Adipocyte (in vitro differentiated cells): ENCODE measurements around the gene TXN2.
"Not testable (repeated sequence)": the region's sequence is repeated elsewhere in the genome, so short reads cannot be mapped to it uniquely, and the experiment has no call there.

Source experiments
- DNase-seq: peaks from one replicate; pipeline ENCODE4 v3.0.0-alpha.2; 2015; ENCODE audit warnings: low read depth
- H3K27me3 ChIP-seq: replicated peaks from 2 replicates; pipeline ENCODE4 v1.7.0; 2013; ENCODE audit warnings: mild to moderate bottlenecking, low read length, moderate library complexity; ENCODE audit not compliant: control insufficient read depth, insufficient read depth
- H3K36me3 ChIP-seq: 2 replicates; pipeline ENCODE4 v1.7.0; 2013; ENCODE audit warnings: low read length, mild to moderate bottlenecking, moderate library complexity; ENCODE audit not compliant: control insufficient read depth, insufficient read depth, severe bottlenecking
- H3K4me1 ChIP-seq: 2 replicates; pipeline ENCODE4 v1.7.0; 2013; ENCODE audit warnings: mild to moderate bottlenecking, low read length, moderate library complexity; ENCODE audit not compliant: control insufficient read depth, insufficient read depth
- H3K4me3 ChIP-seq: 2 replicates; pipeline ENCODE4 v1.7.0; 2013; ENCODE audit warnings: mild to moderate bottlenecking, low read length, moderate library complexity
- H3K9ac ChIP-seq: 2 replicates; pipeline ENCODE4 v1.7.0; 2013; ENCODE audit warnings: mild to moderate bottlenecking, low read length, moderate library complexity
- H3K9me3 ChIP-seq: 2 replicates; pipeline ENCODE4 v1.7.0; 2013; ENCODE audit warnings: mild to moderate bottlenecking, low read length, moderate library complexity; ENCODE audit not compliant: control insufficient read depth

TXN2 gene

DNA sequence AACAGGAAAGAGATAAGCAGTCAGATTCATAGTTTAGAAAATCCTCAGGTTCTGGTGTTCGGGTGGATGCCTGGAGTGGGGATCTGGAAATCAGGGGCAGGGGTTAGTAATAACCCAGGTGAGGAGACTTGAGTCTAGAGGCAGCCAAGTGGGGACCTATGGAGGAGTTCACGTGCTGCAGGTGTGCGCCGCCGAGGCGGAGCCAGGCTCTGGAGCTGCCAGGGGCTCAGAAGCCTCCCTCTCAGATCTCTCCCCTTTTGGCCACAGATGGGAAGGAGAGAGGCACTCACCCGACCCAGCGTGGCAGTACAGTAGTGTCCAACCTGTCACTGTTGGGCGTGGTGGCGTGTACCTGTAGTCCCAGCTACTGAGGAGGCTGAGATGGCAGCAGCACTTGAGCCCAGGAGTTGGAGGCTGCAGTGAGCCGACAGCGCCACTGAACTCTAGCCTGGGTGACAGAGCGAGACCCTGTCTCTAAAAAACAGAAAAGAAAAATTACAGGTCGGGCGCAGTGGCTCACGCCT, 27.5 kb downstream of the TXN2 start:
- peaks cover 20% of the 10 kb centered on the region for H3K4me1 ChIP-seq
- DNase-seq, result no peak
- H3K9me3 ChIP-seq, result no peaks in the 10 kb centered on the region
- H3K27me3 ChIP-seq, result no peaks in the 10 kb centered on the region
- no peak overlapping the region for H3K4me3 ChIP-seq
- no peaks in the 10 kb centered on the region for H3K36me3 ChIP-seq
- no peak overlapping the region for H3K9ac ChIP-seq

DNA sequence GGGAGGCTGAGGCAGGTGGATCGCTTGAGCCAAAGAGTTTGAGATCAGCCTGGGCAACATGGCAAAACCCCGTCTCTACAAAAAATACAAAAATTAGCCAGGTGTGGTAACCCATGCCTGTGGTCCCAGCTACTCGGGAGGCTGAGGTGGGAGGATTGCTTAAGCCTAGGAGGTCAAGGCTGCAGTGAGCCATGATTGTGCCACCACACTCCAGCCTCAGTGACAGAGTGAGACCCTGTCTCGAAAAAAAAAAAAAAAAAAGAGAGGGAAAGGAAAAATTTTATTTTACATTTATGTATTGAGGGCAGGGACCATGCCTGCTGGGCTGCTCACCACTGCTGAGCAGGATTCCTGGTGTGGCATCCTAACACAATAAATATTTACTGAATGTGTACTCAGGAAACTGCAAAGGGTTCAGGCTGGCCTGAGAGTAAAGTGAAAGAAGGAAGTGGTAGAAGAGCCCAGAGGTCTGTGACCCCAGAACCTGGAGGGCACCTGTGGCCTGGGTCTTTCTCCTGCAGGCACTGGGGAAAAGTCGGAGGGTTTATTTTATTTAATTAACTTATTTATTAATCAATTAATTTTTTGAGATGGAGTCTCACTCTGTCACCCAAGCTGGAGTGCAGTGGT, 28.3 kb downstream of the TXN2 start:
- H3K4me3 ChIP-seq, H3K27me3 ChIP-seq, H3K9me3 ChIP-seq, H3K9ac ChIP-seq, DNase-seq, H3K36me3 ChIP-seq: not testable (repeated sequence)
- peaks cover 16% of the 10 kb centered on the region for H3K4me1 ChIP-seq

DNA sequence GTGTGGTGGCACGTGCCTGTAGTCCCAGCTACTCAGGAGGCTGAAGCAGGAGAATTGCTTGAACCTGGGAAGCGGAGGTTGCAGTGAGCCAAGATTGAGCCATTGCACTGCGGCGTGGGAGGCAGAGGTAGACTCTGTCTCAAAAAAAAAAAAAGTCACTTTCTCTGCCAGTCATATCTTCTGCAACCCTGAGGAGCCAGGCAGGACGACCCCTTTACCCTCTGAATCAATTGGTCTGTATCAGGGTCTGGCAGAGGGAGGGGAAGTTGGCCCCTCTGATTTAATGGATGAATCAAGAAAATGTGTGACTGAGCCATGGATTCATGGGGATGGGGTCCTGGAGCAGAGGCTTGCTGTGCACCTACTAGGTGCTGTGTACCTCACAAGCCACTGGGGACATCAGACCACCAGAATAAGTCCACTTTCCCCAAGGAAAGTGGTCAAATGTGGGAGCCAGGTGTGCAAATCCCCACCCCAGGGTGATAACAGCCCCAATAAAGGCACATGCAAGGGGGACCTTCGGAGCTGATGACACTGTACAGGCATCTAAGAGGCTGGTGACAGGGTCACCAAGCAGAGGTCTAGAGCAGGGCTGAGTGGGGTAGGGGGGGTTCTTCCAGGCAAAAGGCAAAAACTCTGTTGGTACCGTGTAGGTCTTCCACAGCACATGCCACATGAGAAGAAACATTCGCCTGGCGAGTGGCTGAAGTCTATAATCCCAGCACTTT, 29.0 kb downstream of the TXN2 start:
- Histone ChIP-seq H3K36me3 (no peaks in the 10 kb centered on the region), H3K9ac (no peak overlapping the region), H3K4me1 (peaks cover 9% of the 10 kb centered on the region), H3K27me3 (no peaks in the 10 kb centered on the region), H3K4me3 (no peak overlapping the region), H3K9me3 (no peaks in the 10 kb centered on the region)
- no peak for DNase-seq

DNA sequence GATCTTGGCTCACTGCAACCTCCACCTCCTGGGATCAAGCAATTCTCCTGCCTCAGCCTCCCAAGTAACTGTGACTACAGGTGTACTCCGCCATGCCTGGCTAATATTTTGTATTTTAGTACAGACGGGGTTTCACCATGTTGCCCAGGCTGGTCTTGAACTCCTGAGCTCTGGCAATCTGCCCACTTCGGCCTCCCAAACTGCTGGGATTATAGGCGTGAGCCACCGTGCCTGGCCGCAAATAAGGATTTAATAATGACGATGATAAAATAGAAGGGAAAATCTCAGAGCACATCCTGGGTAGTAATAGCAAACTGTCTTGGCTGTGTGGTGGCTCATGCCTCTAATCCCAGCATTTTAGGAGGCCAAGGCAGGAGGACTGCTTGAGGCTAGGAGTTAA, 30.5 kb downstream of the TXN2 start:
- not testable (repeated sequence) for H3K36me3 ChIP-seq, H3K4me3 ChIP-seq, H3K9ac ChIP-seq, H3K9me3 ChIP-seq, H3K27me3 ChIP-seq, H3K4me1 ChIP-seq, DNase-seq

DNA sequence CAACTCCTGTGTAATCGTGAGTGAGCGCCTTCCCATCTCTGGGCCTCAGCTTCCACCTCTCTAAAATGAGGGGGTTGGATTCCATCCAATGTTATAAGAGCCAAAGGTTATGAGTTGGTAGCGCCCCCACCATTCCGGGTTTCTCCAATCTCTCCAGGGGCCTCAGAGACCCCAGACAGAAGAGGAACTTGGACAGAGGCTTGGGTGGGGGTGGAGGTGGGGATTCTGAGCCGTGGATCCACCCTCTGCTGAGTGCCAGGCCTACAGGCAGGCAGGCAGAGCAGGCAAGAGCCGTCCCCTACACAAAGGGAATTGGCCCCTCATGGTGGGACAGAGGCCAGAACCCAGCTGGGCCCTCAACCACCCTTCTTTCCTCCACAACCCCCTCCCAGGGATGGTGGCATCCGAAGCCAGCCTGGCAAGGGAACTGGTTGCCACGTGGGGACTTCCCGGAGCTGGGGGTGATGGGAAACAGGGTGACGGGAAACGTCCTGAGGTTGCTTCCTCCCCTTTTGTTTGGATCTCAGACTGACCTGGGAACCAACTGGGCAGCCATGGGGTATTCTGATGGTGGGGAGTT, 31.8 kb downstream of the TXN2 start:
- Histone ChIP-seq H3K4me3 (no peak overlapping the region), H3K27me3 (no peaks in the 10 kb centered on the region), H3K36me3 (no peaks in the 10 kb centered on the region), H3K9me3 (no peaks in the 10 kb centered on the region), H3K9ac (no peak overlapping the region), H3K4me1 (peaks cover 19% of the 10 kb centered on the region)
- DNase-seq, result no peak

DNA sequence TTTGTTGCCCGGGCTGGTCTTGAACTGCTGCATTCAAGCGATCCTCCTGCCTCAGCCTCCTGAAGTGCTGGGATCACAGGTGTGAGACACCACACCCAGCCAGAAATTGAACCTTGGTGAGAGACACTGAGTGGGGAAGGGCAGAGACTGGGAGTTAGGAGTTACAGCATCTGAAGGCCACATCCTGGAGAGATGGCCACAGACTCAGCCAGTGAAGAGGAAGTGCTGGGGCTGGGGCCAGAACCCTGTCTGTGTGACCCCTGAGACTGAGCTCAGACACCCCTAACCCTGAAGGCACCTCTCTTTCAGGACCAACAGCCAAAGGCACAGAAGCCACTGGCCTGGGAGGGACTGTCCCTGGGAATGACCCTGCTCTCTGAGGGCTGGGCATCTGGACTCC, 33.8 kb downstream of the TXN2 start:
- H3K36me3 ChIP-seq, result no peaks in the 10 kb centered on the region
- no peak overlapping the region for H3K9ac ChIP-seq
- no peak overlapping the region for H3K4me3 ChIP-seq
- peaks cover 20% of the 10 kb centered on the region for H3K4me1 ChIP-seq
- no peaks in the 10 kb centered on the region for H3K9me3 ChIP-seq
- DNase-seq, result no peak
- H3K27me3 ChIP-seq, result no peaks in the 10 kb centered on the region

DNA sequence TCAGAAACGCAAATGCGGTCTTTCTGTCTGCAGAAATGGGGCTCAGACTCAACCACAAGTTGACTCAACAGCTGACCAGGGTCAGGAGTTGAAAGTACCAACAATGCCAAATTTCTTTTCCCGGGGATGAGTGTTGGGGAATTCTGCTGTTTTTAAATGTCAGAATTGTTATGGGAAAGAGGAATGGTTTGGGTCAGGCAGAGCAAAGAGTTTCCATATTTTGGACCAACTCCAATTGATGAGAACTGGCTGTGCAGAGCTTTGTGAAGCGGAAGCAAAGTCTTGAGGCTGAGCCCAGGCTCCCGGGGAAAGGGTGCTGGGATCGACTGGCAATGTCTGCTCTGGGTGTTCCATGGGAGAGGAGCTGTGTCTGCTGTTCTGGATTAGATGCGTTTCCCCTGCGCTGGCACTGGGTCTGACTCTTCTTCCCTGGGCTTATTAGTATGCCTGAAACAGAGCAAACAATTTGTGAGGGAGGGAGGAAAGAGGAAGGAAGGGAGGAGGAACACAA, 36.2 kb downstream of the TXN2 start:
- H3K4me1 ChIP-seq, result peaks cover 18% of the 10 kb centered on the region
- H3K9me3 ChIP-seq, result no peaks in the 10 kb centered on the region
- H3K27me3 ChIP-seq, result no peaks in the 10 kb centered on the region
- H3K4me3 ChIP-seq, result peak overlapping the region; percentile 72
- DNase-seq, result peak; percentile 71
- no peaks in the 10 kb centered on the region for H3K36me3 ChIP-seq
- peak overlapping the region; percentile 63 for H3K9ac ChIP-seq

DNA sequence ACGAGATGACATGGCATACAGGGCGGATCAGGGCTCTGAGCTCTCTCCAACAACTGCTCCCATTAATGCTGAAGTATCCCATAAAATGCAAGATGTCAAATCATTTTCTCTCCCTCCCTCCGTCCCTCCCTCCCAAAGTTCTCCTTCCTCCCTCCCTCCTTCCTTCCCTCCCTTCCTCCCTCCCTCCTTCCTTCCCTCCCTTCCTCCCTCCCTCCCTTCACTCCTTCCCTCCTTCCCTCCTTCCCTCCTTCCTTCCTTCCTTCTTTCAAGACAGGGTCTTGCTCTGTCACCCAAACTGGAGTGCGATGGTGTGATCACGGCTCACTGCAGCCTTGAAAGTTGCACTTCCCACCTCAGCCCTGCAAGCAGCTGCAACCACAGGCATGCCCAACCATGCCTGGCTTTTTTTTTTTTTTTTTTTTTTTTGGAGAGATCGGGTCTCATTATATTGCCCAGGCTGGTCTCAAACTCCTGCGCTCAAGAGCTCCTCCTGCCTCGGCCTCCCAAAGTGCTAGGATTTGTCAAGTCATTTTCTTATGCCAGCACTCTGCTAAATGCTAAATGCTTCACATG, 38.2 kb downstream of the TXN2 start:
- peaks cover 31% of the 10 kb centered on the region for H3K4me1 ChIP-seq
- no peaks in the 10 kb centered on the region for H3K27me3 ChIP-seq
- no peak for DNase-seq

DNA sequence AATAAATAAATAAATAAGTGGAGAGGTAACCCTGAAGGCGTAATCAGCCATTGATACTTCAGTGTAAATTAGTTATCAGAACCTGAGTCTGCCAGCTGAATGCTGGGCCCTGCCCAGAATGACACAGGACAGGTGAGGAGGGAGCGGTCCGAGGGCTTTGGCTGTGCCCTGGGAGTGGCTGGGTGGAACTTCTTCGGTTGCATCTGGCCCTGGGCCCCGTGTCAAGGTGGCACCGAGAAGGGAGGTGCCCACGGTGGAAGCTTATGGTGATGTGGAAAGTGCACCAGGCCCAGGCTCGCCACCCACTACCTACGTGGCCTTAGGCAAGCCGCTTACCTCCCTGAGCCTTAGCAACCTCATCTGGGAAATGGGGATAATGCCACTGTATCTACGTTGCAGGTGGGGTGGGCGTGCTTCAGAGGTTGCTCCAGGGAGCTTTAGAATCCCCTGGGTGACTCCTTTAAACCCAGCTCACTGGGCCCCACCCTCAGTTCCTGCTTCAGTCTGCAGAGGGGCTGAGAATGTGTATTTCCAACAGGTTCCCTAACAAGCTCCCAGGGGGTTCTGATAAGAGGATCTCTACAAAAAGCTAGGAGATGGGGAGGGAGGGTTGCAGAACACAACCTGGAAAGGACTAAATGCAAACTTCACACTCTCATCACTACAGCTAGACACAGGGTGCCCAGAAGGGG, 38.8 kb downstream of the TXN2 start:
- no peak overlapping the region for H3K9ac ChIP-seq
- H3K36me3 ChIP-seq, result no peaks in the 10 kb centered on the region
- H3K27me3 ChIP-seq, result no peaks in the 10 kb centered on the region
- peaks cover 31% of the 10 kb centered on the region for H3K4me1 ChIP-seq
- H3K4me3 ChIP-seq, result no peak overlapping the region
- DNase-seq, result no peak
- no peaks in the 10 kb centered on the region for H3K9me3 ChIP-seq

More for the DNA sequence above, 38.2 kb downstream of the TXN2 start:
- H3K4me3 ChIP-seq, result no peak overlapping the region
- H3K9ac ChIP-seq, result no peak overlapping the region
- H3K36me3 ChIP-seq, result no peaks in the 10 kb centered on the region
- H3K9me3 ChIP-seq, result no peaks in the 10 kb centered on the region

DNA sequence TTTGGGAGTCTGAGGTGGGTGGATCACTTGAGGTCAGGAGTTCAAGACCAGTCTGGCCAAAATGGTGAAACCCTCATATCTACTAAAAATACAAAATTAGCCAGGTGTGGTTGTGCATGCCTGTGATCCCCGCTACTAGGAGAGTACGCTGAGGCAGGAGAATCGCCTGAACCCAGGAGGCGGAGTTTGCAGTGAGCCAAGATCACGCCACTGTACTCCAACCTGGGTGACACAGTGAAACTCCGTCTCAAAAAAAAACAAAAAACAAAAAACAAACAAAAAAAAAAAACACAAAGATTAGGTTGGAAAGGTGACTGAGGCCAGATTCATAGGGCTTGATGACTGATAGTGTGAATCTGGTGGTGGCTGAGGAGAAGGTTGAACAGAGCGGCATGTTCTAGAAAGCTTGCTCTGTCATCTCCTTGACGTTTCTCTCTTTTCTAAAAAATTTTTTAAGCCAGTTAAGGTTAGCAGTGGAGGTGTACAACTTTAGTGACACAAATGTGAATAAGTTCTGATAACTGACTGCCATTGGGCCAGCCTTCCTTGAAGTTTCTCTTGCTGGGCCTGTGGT, 40.9 kb downstream of the TXN2 start:
- Histone ChIP-seq H3K4me1 (peaks cover 29% of the 10 kb centered on the region), H3K9me3 (no peaks in the 10 kb centered on the region), H3K27me3 (no peaks in the 10 kb centered on the region), H3K9ac (no peak overlapping the region), H3K36me3 (no peaks in the 10 kb centered on the region), H3K4me3 (no peak overlapping the region)
- no peak for DNase-seq
